ENCODE results near the gene GIMD1. TPM values are rescaled to one million over a fixed set of nuclear protein-coding genes. Genes with fewer than 3 reads are reported as not detected.

GIMD1 gene
- total and polyA plus RNA-seq, 2 donors (not counting 3 experiments of a cell fraction or from before 2014, with no cell fraction given) = not detected

DNA sequence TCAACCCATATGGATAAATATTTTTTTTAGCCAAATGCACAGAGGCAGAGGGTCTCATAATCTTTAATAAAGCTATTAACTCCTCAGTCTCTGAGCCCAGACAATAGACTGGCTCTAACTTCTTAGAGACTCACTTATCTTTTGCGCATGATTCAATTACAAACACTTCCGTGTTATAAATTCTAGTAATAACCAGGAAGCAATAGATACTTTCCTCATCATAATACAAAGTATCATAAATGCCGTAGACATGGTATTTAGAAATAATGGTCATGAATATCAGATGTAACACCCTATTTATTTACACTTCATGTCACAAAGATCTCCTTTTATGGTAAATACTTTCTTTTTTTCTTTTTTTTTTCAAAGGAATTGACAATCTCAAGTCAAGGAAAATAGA is 4.4 kb upstream of the GIMD1 start:
- no peaks in the 10 kb centered on the region for H3K36me3 ChIP-seq (ENCODE audit: control insufficient read depth in 2 of 2, extremely low read depth in 1 of 2, insufficient read depth in 2 of 2, low read length in 2 of 2)
- no peak overlapping the region for H3K4me2 ChIP-seq (ENCODE audit: insufficient read depth, low read length)
- BruUV-seq (replicated peaks) = no TSS peak
- no peak for DNase-seq (ENCODE audit: low read depth, low spot score)
- POLR2A ChIA-PET = no interaction called here
- no peak overlapping the region for H3K9ac ChIP-seq (replicated peaks; ENCODE audit: extremely low read depth, insufficient read depth, low read length)
- H3K4me1 ChIP-seq (ENCODE audit: control insufficient read depth, extremely low read depth, insufficient read depth, low read length) = peaks cover 7% of the 10 kb centered on the region
- no peaks in the 10 kb centered on the region for H3K79me2 ChIP-seq (ENCODE audit: control insufficient read depth, insufficient read depth, low read length)
- H3K27me3 ChIP-seq (ENCODE audit: control insufficient read depth in 2 of 2, insufficient read depth in 2 of 2, low read length in 2 of 2) = no peaks in the 10 kb centered on the region
- FAIRE-seq = no peak
- TF ChIP-seq, protein P1, sequence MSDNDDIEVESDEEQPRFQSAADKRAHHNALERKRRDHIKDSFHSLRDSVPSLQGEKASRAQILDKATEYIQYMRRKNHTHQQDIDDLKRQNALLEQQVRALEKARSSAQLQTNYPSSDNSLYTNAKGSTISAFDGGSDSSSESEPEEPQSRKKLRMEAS (IDR thresholded peaks at IDR 0.05; ENCODE audit: insufficient read depth, insufficient read length) = no peak
- no peak for TF ChIP-seq MYC (IDR thresholded peaks at IDR 0.05; ENCODE audit: low read depth, low read length)
- TF ChIP-seq GATA2 (IDR thresholded peaks at IDR 0.05; ENCODE audit: insufficient read depth, insufficient read length, low read depth, low read length) = no peak
- no peak for TF ChIP-seq POLR2A (IDR thresholded peaks at IDR 0.05; ENCODE audit: low read depth, low read length)
- TF ChIP-seq JUN (IDR thresholded peaks at IDR 0.05; ENCODE audit: borderline replicate concordance, insufficient read depth, insufficient read length, low read depth) = no peak
- no peak for TF ChIP-seq EZH2 (IDR thresholded peaks at IDR 0.05; ENCODE audit: borderline replicate concordance, low read depth, low read length, severe bottlenecking)
- TF ChIP-seq FOS (IDR thresholded peaks at IDR 0.05; ENCODE audit: borderline replicate concordance, insufficient read depth, low read length) = no peak
- TF ChIP-seq POLR2AphosphoS5 (IDR thresholded peaks at IDR 0.05; ENCODE audit: insufficient read depth, low read depth, low read length) = no peak
- TF ChIP-seq, protein P2, sequence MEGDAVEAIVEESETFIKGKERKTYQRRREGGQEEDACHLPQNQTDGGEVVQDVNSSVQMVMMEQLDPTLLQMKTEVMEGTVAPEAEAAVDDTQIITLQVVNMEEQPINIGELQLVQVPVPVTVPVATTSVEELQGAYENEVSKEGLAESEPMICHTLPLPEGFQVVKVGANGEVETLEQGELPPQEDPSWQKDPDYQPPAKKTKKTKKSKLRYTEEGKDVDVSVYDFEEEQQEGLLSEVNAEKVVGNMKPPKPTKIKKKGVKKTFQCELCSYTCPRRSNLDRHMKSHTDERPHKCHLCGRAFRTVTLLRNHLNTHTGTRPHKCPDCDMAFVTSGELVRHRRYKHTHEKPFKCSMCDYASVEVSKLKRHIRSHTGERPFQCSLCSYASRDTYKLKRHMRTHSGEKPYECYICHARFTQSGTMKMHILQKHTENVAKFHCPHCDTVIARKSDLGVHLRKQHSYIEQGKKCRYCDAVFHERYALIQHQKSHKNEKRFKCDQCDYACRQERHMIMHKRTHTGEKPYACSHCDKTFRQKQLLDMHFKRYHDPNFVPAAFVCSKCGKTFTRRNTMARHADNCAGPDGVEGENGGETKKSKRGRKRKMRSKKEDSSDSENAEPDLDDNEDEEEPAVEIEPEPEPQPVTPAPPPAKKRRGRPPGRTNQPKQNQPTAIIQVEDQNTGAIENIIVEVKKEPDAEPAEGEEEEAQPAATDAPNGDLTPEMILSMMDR (IDR thresholded peaks at IDR 0.05; ENCODE audit: extremely low read depth in 1 of 2, insufficient read depth in 1 of 2, low read depth in 1 of 2, low read length in 2 of 2) = no peak
- no peaks in the 10 kb centered on the region for H3K9me3 ChIP-seq (replicated peaks; ENCODE audit: control insufficient read depth, insufficient read depth, low read length)
- intact Hi-C loops (cut with micrococcal nuclease) = no loop called here
- H3K9me1 ChIP-seq (replicated peaks; ENCODE audit: control insufficient read depth, extremely low read depth, insufficient read depth, low read length) = no peaks in the 10 kb centered on the region
- dilution Hi-C loops (cut with MboI; ENCODE audit: extremely low pct_ligation_motif_present, low sequenced_read_pairs) = no loop called here
- H3K4me3 ChIP-seq (replicated peaks in 1 of 3; ENCODE audit: insufficient read depth in 1 of 3, low read depth in 1 of 3, low read length in 3 of 3) = no peak overlapping the region
- no peak overlapping the region for H2AFZ ChIP-seq (ENCODE audit: low read depth, low read length)
- no peaks in the 10 kb centered on the region for H4K20me1 ChIP-seq (replicated peaks; ENCODE audit: control insufficient read depth, extremely low read depth, insufficient read depth, low read length)
- CTCF ChIA-PET = interaction anchor here (0.6 to 0.7 kb wide), 2 partner anchors 45 to 436 kb away, joined by 3 read pairs; no protein-coding TSS in a partner anchor
- no peak overlapping the region for H3K27ac ChIP-seq (ENCODE audit: insufficient read depth, low read depth, low read length)
